GM19324 (cell line): Measurements from ENCODE around the gene CTDSP2.
"Not testable (repeated sequence)": the region's sequence is repeated elsewhere in the genome, so short reads cannot be mapped to it uniquely, and the experiment has no call there.

Source experiments
- ATAC-seq: cut with Tn5 transposase; IDR thresholded peaks from one replicate; pipeline ENCODE4 v1.9.1; 2021; ENCODE audit warnings: mild to moderate bottlenecking, moderate library complexity; ENCODE audit not compliant: unreplicated experiment, low FRiP score

CTDSP2 gene

DNA sequence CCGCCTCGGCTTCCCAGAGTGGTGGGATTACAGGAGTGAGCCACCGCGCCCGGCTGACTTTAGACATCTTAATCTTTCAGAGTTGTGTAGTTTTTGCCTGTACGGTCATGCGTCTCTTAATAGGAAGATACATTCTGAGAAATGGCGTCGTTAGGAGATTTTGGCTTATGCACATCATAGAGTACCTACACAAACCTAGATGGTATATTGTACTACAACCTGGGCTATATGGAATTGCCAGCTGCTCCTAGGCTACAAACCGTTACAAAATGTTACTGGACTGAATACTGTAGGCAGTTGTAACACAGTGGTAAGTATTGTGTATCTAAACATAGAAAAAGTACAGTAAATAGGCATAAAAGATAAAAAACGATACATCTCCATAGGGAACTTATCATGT, 62.7 kb downstream of the CTDSP2 start:
- ATAC-seq, result no peak

DNA sequence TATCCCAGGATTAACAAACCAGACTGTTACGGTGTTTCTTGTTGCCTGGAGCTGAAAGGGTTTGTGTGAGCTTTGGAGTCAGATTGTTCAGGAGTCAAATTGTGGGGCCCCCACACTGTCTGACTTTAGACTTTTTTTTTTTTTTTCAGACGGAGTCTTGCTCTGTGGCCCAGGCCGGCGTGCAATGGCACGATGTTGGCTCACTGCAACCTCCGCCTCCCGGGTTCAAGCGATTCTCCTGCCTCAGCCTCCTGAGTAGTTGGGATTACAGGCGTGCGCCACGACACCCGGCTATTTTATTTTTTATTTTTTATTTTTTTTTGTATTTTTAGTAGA, 63.1 kb downstream of the CTDSP2 start:
- no peak for ATAC-seq

DNA sequence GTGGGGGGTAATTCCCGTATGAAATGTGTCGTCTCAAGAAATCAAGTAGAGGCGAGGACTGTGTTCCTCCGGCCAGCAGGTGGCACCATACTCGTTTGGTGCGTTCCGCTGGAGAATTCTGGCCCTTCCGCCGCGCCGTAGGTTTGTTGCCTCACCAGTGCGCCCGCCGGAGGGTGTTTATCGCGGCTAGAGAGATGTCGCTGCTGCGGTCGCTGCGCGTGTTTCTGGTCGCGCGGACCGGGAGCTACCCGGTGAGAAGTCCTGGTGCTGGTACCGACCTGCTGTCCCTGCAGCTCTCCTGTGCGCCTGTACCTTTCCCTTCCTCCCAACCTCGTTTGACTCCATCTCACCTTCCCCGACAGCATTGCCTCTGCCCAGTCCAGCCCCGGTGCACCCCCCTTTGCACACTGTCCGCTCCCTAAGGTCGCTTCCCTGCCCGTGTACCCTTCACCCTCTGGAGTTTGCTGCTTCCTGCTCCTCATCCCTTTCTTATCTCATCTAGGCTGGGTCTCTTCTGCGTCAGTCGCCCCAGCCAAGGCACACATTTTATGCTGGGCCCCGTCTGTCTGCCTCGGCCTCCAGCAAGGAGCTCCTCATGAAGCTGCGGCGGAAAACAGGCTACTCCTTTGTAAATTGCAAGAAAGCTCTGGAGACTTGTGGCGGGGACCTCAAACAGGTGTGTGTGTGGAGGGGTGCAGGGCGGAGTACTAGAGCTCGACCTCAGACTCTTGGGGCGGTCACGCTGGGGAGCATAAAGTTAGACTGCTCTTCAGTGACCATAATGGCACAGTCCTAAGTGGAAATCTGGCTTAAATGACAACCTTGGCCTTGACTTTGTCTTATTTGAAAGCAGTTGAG, 63.7 kb downstream of the CTDSP2 start, which contains the start of gene TSFM:
Gene TSFM, plus strand, starts transcription at position 180 of the 858 bp plus-strand sequence. Its CDS starts 15 bp downstream, at position 195.
- ATAC-seq, result peak; percentile 92

DNA sequence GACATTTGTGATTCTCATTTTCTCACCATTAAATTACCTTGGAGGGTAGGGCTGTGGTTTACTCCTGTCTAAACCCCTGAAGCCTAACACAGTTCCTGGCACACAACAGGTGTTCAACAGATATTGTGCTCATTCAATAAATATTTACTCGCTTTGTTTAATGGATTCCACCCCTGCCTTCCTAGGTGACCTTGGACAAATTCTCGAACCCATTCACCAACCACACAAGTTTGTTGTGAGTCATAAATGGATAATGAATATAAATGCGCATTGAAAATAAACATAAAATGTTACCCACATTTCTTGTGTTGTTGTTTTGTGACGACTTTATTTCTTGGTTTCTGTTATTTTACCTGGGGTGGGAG, 64.3 kb downstream of the CTDSP2 start:
- ATAC-seq, result no peak

DNA sequence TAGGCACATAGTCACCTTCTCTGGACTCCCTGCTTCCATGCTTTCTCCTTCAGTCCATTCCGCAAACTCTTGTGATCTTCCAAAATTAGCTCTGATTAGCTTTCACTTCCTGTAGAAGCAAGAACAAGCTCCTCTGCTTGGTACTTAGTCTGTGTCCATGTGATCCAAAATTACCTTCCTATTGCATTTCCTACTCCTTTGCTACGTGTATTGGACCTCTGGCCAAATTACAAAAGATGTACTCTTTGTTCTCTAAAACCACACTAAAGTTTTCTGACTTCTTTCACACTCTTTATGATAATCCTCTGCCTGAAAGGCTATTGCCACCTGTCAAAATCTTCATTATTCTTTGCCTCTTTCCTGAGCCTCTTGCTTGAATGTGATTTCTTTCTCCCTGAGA, 64.7 kb downstream of the CTDSP2 start:
- ATAC-seq, result no peak

DNA sequence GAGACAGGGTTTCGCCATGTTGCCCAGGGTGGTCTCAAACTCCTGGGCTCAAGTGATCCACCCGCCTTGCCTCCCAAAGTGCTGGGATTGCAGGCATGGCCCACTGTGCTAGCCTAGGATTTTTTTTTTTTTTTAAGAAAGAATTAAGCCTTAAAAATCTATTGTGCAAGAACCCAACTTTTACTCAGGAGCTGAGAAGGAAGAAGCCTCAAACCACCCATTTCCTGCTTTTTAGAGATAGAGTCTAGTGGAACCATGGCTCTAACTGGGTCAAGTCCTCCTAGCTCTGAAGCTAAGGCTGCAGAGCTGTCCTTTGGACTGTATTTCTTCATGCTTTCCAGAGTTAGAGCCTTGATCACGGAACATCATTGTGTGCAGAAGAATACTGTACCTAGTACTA, 65.3 kb downstream of the CTDSP2 start:
- no peak for ATAC-seq

DNA sequence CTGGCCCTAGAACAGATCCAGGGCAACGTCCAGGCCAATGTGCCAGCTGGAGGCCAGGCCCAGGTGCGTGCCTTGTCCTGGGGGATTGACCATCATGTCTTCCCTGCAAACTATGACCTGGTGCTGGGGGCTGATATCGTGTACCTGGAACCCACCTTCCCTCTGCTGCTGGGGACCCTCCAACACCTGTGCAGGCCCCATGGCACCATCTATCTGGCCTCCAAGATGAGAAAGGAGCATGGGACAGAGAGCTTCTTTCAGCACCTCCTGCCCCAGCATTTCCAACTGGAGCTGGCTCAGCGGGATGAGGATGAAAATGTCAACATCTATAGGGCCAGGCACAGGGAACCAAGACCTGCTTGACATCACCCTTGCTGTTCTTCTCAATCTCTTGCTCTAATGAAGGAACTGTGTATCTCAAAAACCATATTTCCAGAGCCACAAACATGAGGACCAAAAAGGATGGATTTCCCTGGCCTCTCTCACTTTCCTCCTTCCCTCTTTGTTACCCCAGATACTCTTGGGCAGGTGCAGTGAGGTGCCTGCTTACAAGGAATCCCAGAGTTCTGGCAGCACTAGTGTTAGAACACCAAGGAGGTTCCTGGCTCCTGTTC, 66.1 kb downstream of the CTDSP2 start:
- no peak for ATAC-seq

DNA sequence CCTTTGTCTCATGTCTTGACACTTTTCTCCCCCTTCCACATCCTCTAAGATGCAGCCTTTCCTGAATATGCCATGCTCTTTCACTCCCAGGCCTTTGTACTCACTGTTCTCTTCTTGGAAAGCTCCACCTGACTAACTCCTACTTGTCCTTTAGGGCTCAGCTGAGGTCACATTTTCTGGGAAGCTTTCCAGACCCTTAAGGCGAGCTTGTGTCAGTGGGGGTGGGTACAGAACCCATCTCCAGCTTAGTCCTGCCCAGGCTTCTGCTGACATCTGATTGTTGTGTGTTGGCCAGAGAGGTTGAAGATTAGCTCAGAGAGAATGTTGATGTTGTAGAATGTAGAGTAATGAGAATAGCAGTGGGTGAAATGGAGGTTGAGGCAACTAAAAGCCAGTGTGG, 66.8 kb downstream of the CTDSP2 start:
- no peak for ATAC-seq

DNA sequence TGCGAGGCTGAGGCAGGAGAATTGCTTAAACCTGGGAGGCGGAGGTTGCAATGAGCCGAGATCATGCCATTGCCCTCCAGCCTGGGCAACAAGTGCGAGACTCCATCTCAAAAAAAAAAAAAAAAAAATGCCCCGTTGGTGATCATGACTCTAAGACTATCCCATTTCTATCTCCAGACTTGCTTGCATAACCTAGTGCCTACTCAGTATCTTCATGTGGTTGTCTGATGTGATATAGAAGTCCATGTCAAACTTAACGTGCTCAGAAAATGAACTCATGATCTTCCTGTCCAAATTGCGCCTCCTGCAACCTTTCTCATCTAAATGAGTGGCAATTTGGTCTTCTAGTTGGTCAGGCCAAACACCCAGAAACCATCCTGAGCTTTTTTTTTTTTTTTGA, 68.6 kb downstream of the CTDSP2 start:
- no peak for ATAC-seq

DNA sequence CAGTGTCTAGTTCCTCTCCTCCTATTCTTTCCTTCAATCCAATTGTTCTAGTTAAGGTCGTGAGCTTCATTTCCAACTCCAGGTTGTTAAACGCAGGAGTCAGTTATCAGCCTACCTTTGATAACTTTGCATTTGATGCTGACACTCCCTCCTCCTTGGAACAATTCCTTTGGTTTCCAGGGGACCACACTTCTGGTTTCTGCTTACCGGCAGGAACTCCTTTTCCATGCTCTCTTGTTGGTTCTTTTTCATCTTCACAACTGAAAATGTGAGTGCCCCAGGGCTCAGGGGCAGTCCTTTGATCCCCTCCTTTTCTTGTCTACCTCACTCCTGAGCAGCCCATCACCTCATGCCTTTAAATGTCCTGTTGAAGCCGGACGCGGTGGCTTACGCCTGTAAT, 69.2 kb downstream of the CTDSP2 start:
- no peak for ATAC-seq

DNA sequence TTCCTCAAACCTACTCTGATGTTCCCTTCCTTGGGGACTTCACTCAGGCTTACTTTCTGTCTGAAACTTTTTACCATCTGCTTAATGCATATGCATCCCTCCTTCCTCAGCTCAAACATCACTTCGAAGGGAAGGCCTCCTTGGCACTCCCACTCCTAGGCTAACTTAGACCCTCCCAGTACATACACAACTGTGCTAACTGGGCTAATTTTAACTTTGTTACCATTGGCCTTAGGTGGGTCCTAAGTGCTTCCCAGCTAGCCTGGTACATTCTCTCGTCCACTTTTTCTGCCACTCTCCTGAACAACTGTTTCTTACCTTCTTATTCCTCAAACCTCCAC, 70.3 kb downstream of the CTDSP2 start:
- ATAC-seq, result no peak

DNA sequence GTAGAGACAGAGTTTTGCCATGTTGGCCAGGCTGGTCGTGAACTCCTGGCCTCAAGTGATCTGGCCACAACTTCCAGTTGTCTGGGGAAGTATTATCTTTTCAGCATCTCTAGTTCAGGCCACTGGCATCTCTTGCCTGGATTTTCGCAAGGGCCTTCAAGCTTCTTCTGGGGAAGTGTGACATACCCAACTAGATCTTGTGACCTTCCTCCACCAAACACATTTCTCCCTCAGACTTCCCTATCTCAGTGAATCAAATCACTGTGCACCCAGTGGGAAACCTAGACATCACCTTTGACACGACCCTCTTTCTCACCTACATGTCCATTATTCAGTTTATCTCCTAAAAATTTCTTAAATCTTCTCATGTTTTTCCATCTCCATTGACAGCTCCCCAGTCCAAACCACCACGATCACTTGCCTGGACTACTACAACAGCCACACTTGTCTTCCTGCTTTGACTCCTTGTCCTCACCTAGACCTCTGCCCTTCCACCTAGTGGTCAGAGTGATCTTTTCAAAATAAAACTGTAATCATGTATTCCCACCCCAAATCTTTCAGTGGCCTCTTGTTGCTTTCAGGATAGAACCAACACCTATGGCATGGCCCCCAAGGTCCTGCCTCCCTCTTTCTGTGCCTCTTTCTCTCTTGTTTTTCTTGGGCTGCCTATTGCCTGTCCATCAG, 70.8 kb downstream of the CTDSP2 start:
- no peak for ATAC-seq

DNA sequence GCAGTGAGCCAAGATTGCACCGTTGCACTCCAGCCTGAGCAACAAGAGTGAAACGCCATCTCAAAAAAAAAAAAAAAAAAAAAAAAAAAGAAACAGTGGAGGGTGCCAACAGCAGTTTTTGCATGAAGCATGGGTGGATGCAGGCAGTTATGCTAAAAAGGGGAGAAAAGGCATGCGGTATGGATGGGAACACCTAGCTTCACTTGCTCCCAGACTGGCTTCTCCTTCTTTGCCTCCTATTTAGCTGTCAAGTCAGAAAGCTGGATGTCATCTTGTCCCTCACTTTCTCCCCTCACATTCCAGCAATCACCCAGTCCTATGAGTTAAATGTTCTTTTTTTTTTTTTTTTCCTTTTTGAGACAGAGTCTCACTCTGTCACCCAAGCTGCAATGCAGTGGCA, 71.5 kb downstream of the CTDSP2 start:
- ATAC-seq, result no peak

DNA sequence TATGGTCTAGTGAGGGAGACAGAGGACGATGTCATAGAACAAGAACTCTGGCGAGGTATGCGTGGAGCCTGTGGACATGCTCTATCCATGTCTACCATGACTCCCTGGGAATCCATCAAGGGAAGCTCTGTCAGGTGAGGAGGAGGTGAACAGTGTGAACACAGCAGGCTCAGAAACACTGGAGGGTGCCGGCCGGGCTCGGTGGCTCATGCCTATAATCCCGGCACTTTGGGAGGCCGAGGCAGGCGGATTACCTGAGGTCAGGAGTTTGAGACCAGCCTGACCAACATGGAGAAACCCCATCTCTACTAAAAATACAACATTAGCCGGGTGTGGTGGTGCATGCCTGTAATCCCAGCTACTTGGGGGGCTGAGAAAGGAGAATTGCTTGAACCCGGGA, 71.9 kb downstream of the CTDSP2 start:
- ATAC-seq, result not testable (repeated sequence)

DNA sequence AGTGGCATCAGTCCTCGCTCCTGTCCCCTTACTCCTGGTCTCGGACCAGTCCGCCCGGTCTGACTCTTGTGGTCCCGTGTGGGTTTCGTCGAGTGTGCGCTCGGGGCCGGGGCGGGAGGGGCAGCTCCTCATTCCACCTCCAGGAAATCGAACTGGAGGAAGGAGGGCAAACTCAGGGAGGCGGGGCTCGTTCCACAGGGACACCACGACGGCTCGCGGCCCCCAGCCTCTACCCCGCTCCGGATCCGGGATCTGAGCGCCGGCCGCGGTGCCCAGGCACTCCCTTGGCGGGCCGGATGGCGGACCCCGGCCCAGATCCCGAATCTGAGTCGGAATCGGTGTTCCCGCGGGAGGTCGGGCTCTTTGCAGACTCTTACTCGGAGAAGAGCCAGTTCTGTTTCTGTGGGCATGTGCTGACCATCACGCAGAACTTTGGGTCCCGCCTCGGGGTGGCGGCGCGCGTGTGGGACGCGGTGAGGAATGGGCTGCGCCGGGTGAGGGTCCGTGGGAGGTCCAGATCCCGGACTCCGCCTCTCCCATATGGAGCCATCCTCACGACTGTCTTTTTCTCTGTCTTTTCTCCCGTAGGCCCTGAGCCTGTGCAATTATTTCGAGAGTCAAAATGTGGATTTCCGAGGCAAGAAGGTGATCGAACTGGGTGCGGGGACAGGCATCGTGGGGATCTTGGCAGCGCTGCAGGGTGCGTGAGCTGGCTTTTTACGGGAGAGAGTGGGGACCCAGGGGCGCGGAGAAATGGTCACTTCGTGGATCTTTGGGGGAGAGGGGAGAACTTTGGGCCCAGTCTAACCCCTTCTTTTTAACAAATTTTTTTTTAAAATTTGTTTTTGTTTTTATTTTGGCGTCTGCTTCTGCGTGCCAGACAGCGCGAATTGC, 73.9 kb downstream of the CTDSP2 start, which contains the start of gene EEF1AKMT3:
Gene EEF1AKMT3, plus strand, starts transcription at position 186 of the 894 bp plus-strand sequence. Its CDS starts 111 bp downstream, at position 297.
- no peak for ATAC-seq

DNA sequence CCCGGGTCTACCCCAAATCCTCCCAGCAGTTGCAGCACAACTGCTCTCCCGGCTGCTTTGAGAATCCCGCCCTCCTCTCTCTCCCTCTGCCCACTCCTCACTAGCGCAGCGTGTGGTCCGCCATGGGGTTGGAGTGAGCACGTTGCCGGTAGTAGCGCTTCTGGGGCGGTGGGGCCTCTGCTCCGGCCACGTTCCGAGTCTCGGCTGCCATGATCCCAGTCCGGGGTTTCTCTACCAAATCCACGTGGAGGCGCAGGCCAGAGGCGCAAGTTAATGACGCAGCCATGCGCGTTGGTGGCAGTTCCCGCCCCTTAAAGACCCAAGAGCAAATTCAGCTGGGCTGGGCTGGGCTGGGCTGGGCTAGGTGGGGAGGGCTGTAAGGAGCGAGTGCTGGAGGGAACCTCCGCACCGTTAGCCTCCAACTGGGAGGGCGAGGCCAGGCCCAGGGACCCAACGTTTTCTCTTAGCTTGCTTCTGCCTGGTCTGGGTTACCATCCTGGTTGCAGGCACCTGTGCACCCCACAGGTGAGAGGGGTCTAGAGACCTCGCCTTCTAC, 74.6 kb downstream of the CTDSP2 start, which contains the start of gene METTL1:
Gene METTL1, minus strand, starts transcription at position 233 of the 556 bp plus-strand sequence. Its CDS starts 22 bp downstream, at position 211.
- ATAC-seq, result peak; percentile 82

DNA sequence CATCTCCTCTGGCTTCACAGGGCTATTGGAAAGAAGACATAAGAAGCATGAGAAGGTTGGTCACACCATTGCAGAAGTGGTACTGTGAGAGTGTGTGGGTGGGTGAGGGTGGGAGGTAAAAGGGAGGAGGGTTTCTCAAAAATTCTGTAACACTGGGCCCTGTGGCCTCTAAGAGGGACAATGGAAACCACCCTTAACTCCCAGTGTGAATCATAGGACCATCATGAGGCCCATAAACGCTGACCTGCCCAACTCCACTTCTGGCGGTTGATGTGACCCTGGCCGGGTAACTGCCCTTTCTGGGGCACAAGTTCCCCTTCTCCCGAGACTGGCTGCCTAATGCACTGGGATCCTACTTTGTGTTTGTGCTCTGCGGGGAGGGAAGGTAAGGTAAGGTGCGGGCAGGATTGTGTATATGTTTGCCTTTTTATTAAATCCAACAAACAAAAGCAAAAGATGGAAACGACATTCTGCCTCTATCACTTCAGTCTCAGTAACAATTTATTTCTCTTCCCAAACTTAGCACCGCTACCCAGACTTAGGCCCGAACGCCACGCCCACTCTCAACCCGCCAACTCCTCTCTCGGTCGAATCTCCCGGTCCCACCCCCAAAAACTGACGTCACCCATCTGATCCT, 75.2 kb downstream of the CTDSP2 start:
- ATAC-seq, result peak; percentile 72

DNA sequence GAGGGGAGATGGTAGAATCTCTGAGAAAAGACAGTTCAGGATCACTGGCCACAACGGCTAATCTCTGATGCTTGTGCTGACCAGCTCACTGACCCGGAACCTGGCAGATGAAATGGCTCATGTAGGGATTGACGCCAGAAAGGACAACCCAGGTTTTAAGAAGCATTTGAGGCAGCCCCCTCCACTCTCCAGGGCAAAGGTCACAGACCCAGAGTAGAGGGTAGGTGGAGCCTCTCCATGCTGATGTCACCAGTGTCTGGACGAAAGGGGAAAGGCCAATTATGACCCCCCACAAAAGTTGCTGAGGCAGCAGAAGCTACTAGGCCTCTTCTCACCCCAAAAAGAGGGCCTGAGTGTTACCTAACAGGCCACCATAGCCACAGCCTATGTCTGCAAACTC, 75.8 kb downstream of the CTDSP2 start:
- ATAC-seq, result no peak
